Breast epithelium (tissue), 4 donors: ENCODE measurements around the gene TSHZ1. TPM values are rescaled to one million over a fixed set of nuclear protein-coding genes. Genes with fewer than 3 reads are reported as not detected.

Experiments
- DNase-seq, 2 donors: peaks; one replicate each; pipeline ENCODE4 v3.0.0-alpha.2; 2019; ENCODE audit warnings: low spot score in 2 of 2
- H3K27ac ChIP-seq, 2 donors: fragments of 200-600 bp; sonication (generic) in 1 of 2; one replicate each; pipeline ENCODE4 v1.5.1; 2016 to 2019; ENCODE audit warnings: mild to moderate bottlenecking in 1 of 2
- H3K27me3 ChIP-seq, 2 donors: fragments of 200-600 bp; sonication (generic) in 1 of 2; one replicate each; pipeline versions ENCODE4 v1.5.1 to v1.6.0; 2017 to 2019; ENCODE audit warnings: control low read depth in 1 of 2, mild to moderate bottlenecking in 1 of 2
- H3K36me3 ChIP-seq: fragments of 200-600 bp; one replicate; pipeline ENCODE4 v1.5.1; 2019
- H3K4me1 ChIP-seq, 2 donors: fragments of 200-600 bp; sonication (generic); one replicate each; pipeline ENCODE4 v1.5.1; 2016 to 2019; ENCODE audit warnings: control low read depth in 1 of 2
- H3K4me3 ChIP-seq, 3 donors: fragments of 200-600 bp; sonication (generic); 1 replicate in 2 of 3; 2 replicates in 1 of 3; pipeline ENCODE4 v1.5.1; 2016 to 2019; ENCODE audit warnings: mild to moderate bottlenecking in 3 of 3, moderate library complexity in 2 of 3
- H3K9me3 ChIP-seq, 2 donors: fragments of 200-600 bp; sonication (generic) in 1 of 2; one replicate each; pipeline ENCODE4 v1.5.1; 2016 to 2019; ENCODE audit warnings: control low read depth in 1 of 2
- POLR2A ChIP-seq: fragments of 450-650 bp; IDR thresholded peaks from one replicate; pipeline ENCODE4 v1.6.1; 2016; ENCODE audit warnings: antibody characterized with exemption, mild to moderate bottlenecking, moderate library complexity
- POLR2AphosphoS5 ChIP-seq, 3 donors: sonication (generic); formaldehyde crosslinking; IDR thresholded peaks; one replicate each; pipeline ENCODE4 v1.6.1; 2017; ENCODE audit warnings: antibody characterized with exemption in 3 of 3
- intact Hi-C: fragments of 100-400 bp; cut with DNase I; formaldehyde crosslinking; loops from one replicate; pipeline ENCODE4 v1.15.1; 2023; ENCODE audit warnings: low total_unique reads
- total RNA-seq, 3 donors: library from RNA; depleted of rRNA; stranded (reverse); fragments of >200 nt; gene quantifications; one replicate each; pipeline ENCODE4 v1.1.0, GENCODE V29; 2016
- TF ChIP-seq, protein P1 (sequence below), 3 donors: fragments of 450-650 bp; IDR thresholded peaks; one replicate each; pipeline ENCODE4 v1.5.1; 2016 to 2017; ENCODE audit warnings: antibody characterized with exemption in 3 of 3, mild to moderate bottlenecking in 3 of 3, moderate library complexity in 3 of 3

The TSHZ1 gene
- total RNA-seq, 3 donors from 2014 or later, result 12.3 to 18.3 (median 16.4) TPM

DNA sequence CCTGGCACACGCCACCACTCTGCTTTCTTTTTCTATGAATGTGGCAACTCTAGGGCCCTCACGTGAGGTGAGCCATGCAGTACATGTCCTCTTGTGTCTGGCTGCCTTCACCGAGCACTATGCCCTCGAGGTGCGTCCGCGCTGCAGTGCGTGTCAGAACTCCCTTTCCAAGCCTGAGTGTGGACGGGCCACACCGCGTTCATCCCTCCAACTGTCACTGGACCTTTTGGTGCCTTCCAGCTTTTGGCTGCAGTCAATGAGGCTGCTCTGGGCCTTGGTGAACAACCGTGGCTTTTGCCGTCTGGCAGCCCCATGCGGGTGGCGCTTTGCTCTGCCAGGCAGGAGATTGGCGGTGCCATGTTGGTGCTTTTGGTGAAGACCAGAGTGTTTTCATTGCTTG lies 74.0 kb downstream of the TSHZ1 start:
- intact Hi-C loops, result no loop called here
- no peak for DNase-seq
- Histone ChIP-seq H3K36me3 (peaks cover 7% of the 10 kb centered on the region), H3K4me1 (no peaks in the 10 kb centered on the region), H3K27me3 (no peaks in the 10 kb centered on the region), H3K27ac (no peak overlapping the region), H3K4me3 (no peak overlapping the region), H3K9me3 (no peaks in the 10 kb centered on the region)
- TF ChIP-seq POLR2AphosphoS5 (IDR thresholded peaks at IDR 0.05), result no peak
- TF ChIP-seq POLR2A, result no peak
- TF ChIP-seq, protein P1, sequence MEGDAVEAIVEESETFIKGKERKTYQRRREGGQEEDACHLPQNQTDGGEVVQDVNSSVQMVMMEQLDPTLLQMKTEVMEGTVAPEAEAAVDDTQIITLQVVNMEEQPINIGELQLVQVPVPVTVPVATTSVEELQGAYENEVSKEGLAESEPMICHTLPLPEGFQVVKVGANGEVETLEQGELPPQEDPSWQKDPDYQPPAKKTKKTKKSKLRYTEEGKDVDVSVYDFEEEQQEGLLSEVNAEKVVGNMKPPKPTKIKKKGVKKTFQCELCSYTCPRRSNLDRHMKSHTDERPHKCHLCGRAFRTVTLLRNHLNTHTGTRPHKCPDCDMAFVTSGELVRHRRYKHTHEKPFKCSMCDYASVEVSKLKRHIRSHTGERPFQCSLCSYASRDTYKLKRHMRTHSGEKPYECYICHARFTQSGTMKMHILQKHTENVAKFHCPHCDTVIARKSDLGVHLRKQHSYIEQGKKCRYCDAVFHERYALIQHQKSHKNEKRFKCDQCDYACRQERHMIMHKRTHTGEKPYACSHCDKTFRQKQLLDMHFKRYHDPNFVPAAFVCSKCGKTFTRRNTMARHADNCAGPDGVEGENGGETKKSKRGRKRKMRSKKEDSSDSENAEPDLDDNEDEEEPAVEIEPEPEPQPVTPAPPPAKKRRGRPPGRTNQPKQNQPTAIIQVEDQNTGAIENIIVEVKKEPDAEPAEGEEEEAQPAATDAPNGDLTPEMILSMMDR (IDR thresholded peaks at IDR 0.05), result no peak

DNA sequence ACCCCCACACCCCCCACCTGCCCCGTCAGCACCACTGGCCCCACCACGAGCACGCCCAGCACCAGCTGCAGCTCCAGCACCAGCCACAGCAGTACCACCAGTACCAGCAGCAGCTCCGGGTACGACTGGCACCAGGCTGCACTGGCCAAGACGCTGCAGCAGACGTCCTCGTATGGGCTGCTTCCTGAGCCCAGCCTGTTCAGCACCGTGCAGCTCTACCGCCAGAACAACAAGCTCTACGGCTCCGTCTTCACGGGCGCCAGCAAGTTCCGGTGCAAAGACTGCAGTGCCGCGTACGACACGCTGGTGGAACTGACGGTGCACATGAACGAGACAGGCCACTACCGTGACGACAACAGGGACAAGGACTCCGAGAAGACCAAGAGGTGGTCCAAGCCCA lies 75.3 kb downstream of the TSHZ1 start:
- Histone ChIP-seq H3K27ac (no peak overlapping the region), H3K4me3 (no peak overlapping the region), H3K4me1 (no peaks in the 10 kb centered on the region), H3K9me3 (no peaks in the 10 kb centered on the region), H3K36me3 (peaks cover 7% of the 10 kb centered on the region), H3K27me3 (no peaks in the 10 kb centered on the region)
- intact Hi-C loops, result no loop called here
- TF ChIP-seq, protein P1 (IDR thresholded peaks at IDR 0.05), result no peak
- TF ChIP-seq POLR2A, result no peak
- TF ChIP-seq POLR2AphosphoS5 (IDR thresholded peaks at IDR 0.05), result no peak
- DNase-seq, result no peak

- peaks cover 7% of the 10 kb centered on the region for H3K36me3 ChIP-seq
- no peaks in the 10 kb centered on the region for H3K4me1 ChIP-seq
- H3K27me3 ChIP-seq, result no peaks in the 10 kb centered on the region
- DNase-seq, result no peak
- TF ChIP-seq, protein P1 (IDR thresholded peaks at IDR 0.05), result no peak
- TF ChIP-seq POLR2AphosphoS5 (IDR thresholded peaks at IDR 0.05), result no peak
- no peak for TF ChIP-seq POLR2A
- H3K27ac ChIP-seq, result no peak overlapping the region
- H3K9me3 ChIP-seq, result no peaks in the 10 kb centered on the region
- no peak overlapping the region for H3K4me3 ChIP-seq
- intact Hi-C loops, result no loop called here
Observed at GRCh38 chr18:75287006-75287405, 76.4 kb downstream of the TSHZ1 start.

DNA sequence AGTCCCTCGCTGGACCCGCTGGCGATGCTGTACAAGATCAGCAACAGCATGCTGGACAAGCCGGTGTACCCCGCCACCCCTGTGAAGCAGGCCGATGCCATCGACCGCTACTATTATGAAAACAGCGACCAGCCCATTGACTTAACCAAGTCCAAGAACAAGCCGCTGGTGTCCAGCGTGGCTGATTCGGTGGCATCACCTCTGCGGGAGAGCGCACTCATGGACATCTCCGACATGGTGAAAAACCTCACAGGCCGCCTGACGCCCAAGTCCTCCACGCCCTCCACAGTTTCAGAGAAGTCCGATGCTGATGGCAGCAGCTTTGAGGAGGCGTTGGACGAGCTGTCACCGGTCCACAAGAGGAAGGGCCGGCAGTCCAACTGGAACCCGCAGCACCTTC lies 77.1 kb downstream of the TSHZ1 start:
- Histone ChIP-seq H3K27me3 (no peaks in the 10 kb centered on the region), H3K27ac (no peak overlapping the region), H3K9me3 (no peaks in the 10 kb centered on the region), H3K36me3 (peaks cover 7% of the 10 kb centered on the region), H3K4me3 (no peak overlapping the region), H3K4me1 (no peaks in the 10 kb centered on the region)
- intact Hi-C loops, result no loop called here
- TF ChIP-seq, protein P1 (IDR thresholded peaks at IDR 0.05), result no peak
- no peak for DNase-seq

DNA sequence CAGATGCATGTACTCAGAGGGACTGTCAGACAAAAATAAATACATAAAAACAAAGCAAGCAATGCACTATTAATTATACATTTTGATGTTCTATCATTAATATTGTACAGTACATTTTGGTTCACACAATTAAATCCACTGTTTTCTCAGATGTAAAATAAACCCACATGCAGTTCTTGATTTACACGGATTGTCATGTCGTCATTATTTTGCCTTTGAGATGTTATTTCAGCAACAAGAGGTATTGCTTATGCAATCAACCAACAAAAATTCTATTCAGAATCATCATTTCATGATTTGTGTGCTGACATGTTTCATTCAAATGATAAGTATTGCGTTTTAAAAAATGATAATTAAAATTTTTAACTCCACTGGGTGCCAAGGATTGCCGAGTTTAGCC lies 79.2 kb downstream of the TSHZ1 start:
- H3K9me3 ChIP-seq, result no peaks in the 10 kb centered on the region
- H3K4me3 ChIP-seq, result no peak overlapping the region
- intact Hi-C loops, result no loop called here
- TF ChIP-seq, protein P1 (IDR thresholded peaks at IDR 0.05), result no peak
- TF ChIP-seq POLR2AphosphoS5 (IDR thresholded peaks at IDR 0.05), result no peak
- no peak for TF ChIP-seq POLR2A
- no peaks in the 10 kb centered on the region for H3K4me1 ChIP-seq
- H3K36me3 ChIP-seq, result peaks cover 7% of the 10 kb centered on the region
- DNase-seq, result no peak
- H3K27me3 ChIP-seq, result no peaks in the 10 kb centered on the region
- no peak overlapping the region for H3K27ac ChIP-seq
